Ovary (tissue), 3 donors: ENCODE measurements around the gene BBS1.

ENCODE experiments used
- EP300 ChIP-seq: sonication (generic); formaldehyde crosslinking; IDR thresholded peaks from one replicate; pipeline ENCODE4 v1.6.1; 2017; ENCODE audit warnings: antibody characterized with exemption
- POLR2A ChIP-seq: fragments of 450-650 bp; IDR thresholded peaks from one replicate; pipeline ENCODE4 v1.6.1; 2017; ENCODE audit warnings: antibody characterized with exemption, mild to moderate bottlenecking, moderate library complexity
- TF ChIP-seq, protein P1 (sequence below), 3 donors: fragments of 450-650 bp in 2 of 3; fragments of 200-600 bp in 1 of 3; IDR thresholded peaks; one replicate each; pipeline versions ENCODE4 v1.5.1 to v1.8.0; 2016 to 2022; ENCODE audit warnings: antibody characterized with exemption in 3 of 3, mild to moderate bottlenecking in 1 of 3
- donor health status: DM: no; HTN: no; CAD: no.

DNA sequence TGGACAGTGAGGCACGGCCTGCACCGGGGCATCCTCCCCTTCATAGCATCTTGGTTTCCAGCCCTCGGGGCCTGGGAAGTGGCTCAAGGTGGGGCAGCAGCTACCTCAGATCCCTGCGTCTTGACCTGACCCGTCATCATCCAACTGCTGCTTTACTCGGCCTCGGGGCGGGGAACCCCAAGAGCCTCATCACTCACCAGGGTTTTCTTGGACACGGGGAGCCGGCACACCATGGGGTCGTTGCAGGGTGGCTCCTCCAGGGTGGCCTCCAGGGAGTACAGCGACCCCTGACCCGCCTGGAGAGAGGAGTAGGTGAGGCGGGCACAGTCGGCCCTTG lies 57.3 kb downstream of the BBS1 start:
- TF ChIP-seq, protein P1, sequence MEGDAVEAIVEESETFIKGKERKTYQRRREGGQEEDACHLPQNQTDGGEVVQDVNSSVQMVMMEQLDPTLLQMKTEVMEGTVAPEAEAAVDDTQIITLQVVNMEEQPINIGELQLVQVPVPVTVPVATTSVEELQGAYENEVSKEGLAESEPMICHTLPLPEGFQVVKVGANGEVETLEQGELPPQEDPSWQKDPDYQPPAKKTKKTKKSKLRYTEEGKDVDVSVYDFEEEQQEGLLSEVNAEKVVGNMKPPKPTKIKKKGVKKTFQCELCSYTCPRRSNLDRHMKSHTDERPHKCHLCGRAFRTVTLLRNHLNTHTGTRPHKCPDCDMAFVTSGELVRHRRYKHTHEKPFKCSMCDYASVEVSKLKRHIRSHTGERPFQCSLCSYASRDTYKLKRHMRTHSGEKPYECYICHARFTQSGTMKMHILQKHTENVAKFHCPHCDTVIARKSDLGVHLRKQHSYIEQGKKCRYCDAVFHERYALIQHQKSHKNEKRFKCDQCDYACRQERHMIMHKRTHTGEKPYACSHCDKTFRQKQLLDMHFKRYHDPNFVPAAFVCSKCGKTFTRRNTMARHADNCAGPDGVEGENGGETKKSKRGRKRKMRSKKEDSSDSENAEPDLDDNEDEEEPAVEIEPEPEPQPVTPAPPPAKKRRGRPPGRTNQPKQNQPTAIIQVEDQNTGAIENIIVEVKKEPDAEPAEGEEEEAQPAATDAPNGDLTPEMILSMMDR (IDR thresholded peaks at IDR 0.05) = no peak
- TF ChIP-seq POLR2A (no peak), EP300 (no peak)
